MCF 10A (cell line): ENCODE results near the gene SLC1A7. TPM values are rescaled to one million over a fixed set of nuclear protein-coding genes. Genes with fewer than 3 reads are reported as not detected.

Source experiments
- BruUV-seq: library from RNA; stranded (reverse); fragments of 400-500 nt; replicated peaks from 2 replicates; lab custom pipeline; 2021; lab: Mats Ljungman, UMichigan
- CTCF ChIA-PET: fragments of 300-600 bp; sonication (Branson Sonifier 250); formaldehyde crosslinking; extraction: SDS; loops from one replicate; lab custom pipeline; 2021; ENCODE audit warnings: antibody characterized with exemption, inconsistent platforms; lab: Yijun Ruan, JAX
- POLR2A ChIA-PET: fragments of 300-600, 350-650 bp; sonication (Branson Sonifier 250); formaldehyde crosslinking; extraction: SDS; loops from one replicate; lab custom pipeline; 2020; ENCODE audit warnings: antibody characterized with exemption, inconsistent platforms; lab: Yijun Ruan, JAX
- DNase-seq: peaks from one replicate; pipeline ENCODE4 v3.0.0-alpha.2; 2018; ENCODE audit not compliant: unreplicated experiment
- H3K27ac Mint-ChIP-seq: one replicate; pipeline ENCODE4 v1.8.0; 2022; ENCODE audit warnings: mild to moderate bottlenecking, low read depth, mixed read lengths; ENCODE audit not compliant: unreplicated experiment
- H3K27me3 Mint-ChIP-seq: one replicate; pipeline ENCODE4 v1.8.0; 2022; ENCODE audit warnings: mixed read lengths; ENCODE audit not compliant: insufficient read depth, unreplicated experiment
- H3K36me3 Mint-ChIP-seq: one replicate; pipeline ENCODE4 v1.8.0; 2022; ENCODE audit warnings: mild to moderate bottlenecking, moderate library complexity, mixed read lengths; ENCODE audit not compliant: insufficient read depth, unreplicated experiment
- H3K4me1 Mint-ChIP-seq: one replicate; pipeline ENCODE4 v1.8.0; 2022; ENCODE audit warnings: mixed read lengths; ENCODE audit not compliant: insufficient read depth, unreplicated experiment
- H3K4me3 Mint-ChIP-seq: one replicate; pipeline ENCODE4 v1.8.0; 2022; ENCODE audit warnings: mild to moderate bottlenecking, moderate library complexity, mixed read lengths; ENCODE audit not compliant: unreplicated experiment
- H3K9me3 Mint-ChIP-seq: one replicate; pipeline ENCODE4 v1.8.0; 2022; ENCODE audit warnings: mixed read lengths; ENCODE audit not compliant: unreplicated experiment
- intact Hi-C: fragments of 100-400 bp; cut with micrococcal nuclease; formaldehyde crosslinking; loops from 2 replicates; pipeline ENCODE4 v1.14.1; 2022
- total RNA-seq: library from RNA; stranded (reverse); gene quantifications from 2 replicates; pipeline ENCODE4 v1.2.3, GENCODE V29; 2022
- TF ChIP-seq, protein P1 (sequence below): fragments of 200-600 bp; IDR thresholded peaks from one replicate; pipeline ENCODE4 v1.8.0; 2022; ENCODE audit warnings: antibody characterized with exemption, mild to moderate bottlenecking; ENCODE audit not compliant: unreplicated experiment

The SLC1A7 gene
- total RNA-seq, 1 experiment from 2014 or later: not detected

GRCh38 chr1:53126495-53126894, 15.9 kb downstream of the SLC1A7 start:
- H3K4me1 Mint-ChIP-seq: no peaks in the 10 kb centered on the region
- CTCF ChIA-PET: no interaction called here
- H3K27ac Mint-ChIP-seq: no peak overlapping the region
- TF ChIP-seq, protein P1, sequence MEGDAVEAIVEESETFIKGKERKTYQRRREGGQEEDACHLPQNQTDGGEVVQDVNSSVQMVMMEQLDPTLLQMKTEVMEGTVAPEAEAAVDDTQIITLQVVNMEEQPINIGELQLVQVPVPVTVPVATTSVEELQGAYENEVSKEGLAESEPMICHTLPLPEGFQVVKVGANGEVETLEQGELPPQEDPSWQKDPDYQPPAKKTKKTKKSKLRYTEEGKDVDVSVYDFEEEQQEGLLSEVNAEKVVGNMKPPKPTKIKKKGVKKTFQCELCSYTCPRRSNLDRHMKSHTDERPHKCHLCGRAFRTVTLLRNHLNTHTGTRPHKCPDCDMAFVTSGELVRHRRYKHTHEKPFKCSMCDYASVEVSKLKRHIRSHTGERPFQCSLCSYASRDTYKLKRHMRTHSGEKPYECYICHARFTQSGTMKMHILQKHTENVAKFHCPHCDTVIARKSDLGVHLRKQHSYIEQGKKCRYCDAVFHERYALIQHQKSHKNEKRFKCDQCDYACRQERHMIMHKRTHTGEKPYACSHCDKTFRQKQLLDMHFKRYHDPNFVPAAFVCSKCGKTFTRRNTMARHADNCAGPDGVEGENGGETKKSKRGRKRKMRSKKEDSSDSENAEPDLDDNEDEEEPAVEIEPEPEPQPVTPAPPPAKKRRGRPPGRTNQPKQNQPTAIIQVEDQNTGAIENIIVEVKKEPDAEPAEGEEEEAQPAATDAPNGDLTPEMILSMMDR: no peak
- BruUV-seq: no TSS peak
- H3K36me3 Mint-ChIP-seq: no peaks in the 10 kb centered on the region
- DNase-seq: no peak
- no peak overlapping the region for H3K4me3 Mint-ChIP-seq
- POLR2A ChIA-PET: no interaction called here
- intact Hi-C loops: no loop called here
- H3K27me3 Mint-ChIP-seq: no peaks in the 10 kb centered on the region
- H3K9me3 Mint-ChIP-seq: no peaks in the 10 kb centered on the region

DNA sequence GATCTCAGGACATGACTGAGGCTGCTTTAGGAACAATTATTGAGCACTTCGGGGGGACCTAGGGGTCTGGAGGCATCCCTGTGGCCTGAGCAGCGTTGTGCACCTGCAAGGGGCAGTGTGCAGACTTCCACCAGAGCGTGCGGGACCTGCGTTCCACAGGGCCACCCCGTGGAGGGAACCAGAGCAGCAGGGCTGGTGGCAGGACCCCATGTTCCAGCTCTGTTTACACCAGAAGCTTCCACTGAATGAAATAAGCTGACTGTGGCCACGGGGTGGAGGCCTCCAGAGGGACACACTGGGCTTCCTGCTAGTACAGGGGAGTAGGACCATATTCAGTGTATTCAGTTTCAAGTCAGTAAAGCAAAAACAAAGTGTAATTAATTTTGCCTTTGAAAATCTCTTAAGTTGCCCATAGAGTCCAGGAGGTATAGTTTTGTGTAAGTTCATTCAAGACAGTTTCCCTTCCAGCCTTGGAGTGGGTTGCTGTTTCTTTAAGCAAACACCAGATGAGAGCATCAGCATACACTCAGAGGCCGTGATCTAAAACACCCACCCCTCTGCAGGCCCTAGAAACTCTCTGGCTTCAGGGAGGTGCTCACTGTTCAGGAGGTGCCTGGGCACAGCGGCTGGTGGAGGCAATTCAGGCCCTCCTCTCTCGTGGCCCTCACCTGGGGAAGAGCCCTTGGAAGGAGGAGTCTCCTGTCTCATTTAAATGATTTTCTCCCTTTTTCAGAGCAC, 16.6 kb downstream of the SLC1A7 start:
- Mint-ChIP-seq H3K9me3 (no peaks in the 10 kb centered on the region), H3K27me3 (no peaks in the 10 kb centered on the region), H3K4me3 (no peak overlapping the region), H3K4me1 (no peaks in the 10 kb centered on the region), H3K27ac (no peak overlapping the region), H3K36me3 (no peaks in the 10 kb centered on the region)
- CTCF ChIA-PET: no interaction called here
- TF ChIP-seq, protein P1: no peak
- no peak for DNase-seq
- no TSS peak for BruUV-seq
- POLR2A ChIA-PET: no interaction called here
- intact Hi-C loops: no loop called here

DNA sequence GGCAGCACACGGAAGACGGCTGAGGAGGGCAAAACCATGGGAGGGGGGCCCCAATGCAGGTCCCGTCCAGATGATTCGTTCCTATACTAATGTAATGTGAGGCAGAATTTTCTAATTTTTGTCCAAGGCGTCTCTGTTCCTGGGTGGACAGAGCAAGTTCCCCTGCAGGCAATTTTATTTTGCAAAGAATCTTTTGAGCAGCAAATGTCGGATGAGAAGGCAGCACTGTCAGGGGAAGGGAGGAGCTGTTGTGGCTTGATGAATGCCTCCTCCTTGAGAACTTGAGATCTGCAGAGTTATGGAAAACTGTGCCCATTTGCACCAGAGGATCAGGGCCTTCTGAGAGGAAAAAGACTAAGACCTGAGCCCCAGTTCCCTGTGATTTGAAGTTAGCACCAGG, 17.3 kb downstream of the SLC1A7 start:
- POLR2A ChIA-PET: no interaction called here
- Mint-ChIP-seq H3K4me1 (no peaks in the 10 kb centered on the region), H3K36me3 (peaks cover 5% of the 10 kb centered on the region), H3K27me3 (no peaks in the 10 kb centered on the region), H3K27ac (no peak overlapping the region), H3K4me3 (no peak overlapping the region), H3K9me3 (no peaks in the 10 kb centered on the region)
- BruUV-seq: no TSS peak
- intact Hi-C loops: no loop called here
- TF ChIP-seq, protein P1: no peak
- no peak for DNase-seq
- CTCF ChIA-PET: no interaction called here

GRCh38 chr1:53123453-53124140, 18.8 kb downstream of the SLC1A7 start:
- BruUV-seq: no TSS peak
- CTCF ChIA-PET: no interaction called here
- no peaks in the 10 kb centered on the region for H3K9me3 Mint-ChIP-seq
- POLR2A ChIA-PET: no interaction called here
- H3K36me3 Mint-ChIP-seq: peaks cover 6% of the 10 kb centered on the region
- TF ChIP-seq, protein P1: no peak
- H3K4me1 Mint-ChIP-seq: no peaks in the 10 kb centered on the region
- intact Hi-C loops: no loop called here
- H3K27me3 Mint-ChIP-seq: no peaks in the 10 kb centered on the region
- H3K27ac Mint-ChIP-seq: no peak overlapping the region
- H3K4me3 Mint-ChIP-seq: no peak overlapping the region
- no peak for DNase-seq
